GM21367 (cell line): ENCODE data around the gene SLC2A1.

Experiments used
- ATAC-seq: cut with Tn5 transposase; IDR thresholded peaks from one replicate; pipeline ENCODE4 v1.9.1; 2021; ENCODE audit not compliant: unreplicated experiment

SLC2A1 gene

DNA sequence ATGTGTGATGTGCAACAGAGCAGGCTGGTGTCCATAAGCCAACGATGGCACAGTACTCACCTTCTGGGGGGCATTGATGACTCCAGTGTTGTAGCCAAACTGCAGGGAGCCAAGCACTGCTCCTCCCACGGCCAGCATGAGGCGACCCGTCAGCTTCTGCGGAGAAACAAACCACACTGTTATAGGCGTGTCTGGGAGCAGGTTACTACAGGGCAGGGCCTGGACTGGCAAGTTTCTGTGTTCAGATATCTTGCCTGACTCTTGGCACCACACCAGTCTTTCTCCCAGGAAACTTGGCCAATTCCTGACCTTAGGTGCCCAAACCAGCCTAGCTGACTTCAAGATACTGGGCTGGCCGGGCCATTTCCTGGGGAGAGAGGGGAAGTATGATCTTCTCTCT is 15.5 kb downstream of the SLC2A1 start:
- ATAC-seq = no peak

- no peak for ATAC-seq
These were observed 16.2 kb downstream of the SLC2A1 start for GRCh38 chr1:42942444-42942843.

DNA sequence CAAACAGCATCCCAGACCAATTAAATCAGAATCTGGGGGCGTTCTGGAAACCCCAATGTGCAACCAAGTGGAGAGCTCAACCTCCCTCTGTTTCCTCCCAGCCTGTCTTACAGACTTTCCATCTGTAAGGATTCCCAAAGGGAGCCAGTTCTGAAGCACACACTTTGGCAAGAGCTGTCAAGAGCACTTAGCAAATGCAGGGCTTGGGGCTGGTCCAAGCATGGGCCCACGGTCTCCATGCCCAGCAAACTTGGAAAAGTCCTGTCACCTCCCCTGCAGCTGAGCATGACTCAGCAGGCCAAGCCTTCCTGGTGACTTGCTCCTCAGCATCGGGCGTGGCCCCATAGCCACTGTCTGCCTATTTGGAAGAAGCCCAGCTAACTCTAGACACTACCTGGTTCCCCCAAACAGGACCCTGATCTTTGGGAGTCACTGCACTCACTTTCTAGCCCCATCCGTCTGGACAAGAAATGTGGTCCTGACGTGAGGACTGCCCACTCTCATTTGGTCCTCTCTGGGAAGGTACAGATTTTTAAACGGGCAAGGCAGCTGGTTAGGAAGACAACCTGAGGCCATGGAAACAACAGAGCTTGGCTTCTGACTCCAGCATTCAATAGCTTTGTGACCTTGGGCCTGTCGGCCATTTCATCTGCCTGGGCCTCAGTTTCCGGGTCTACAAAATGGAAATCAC is 16.9 kb downstream of the SLC2A1 start:
- ATAC-seq = no peak

DNA sequence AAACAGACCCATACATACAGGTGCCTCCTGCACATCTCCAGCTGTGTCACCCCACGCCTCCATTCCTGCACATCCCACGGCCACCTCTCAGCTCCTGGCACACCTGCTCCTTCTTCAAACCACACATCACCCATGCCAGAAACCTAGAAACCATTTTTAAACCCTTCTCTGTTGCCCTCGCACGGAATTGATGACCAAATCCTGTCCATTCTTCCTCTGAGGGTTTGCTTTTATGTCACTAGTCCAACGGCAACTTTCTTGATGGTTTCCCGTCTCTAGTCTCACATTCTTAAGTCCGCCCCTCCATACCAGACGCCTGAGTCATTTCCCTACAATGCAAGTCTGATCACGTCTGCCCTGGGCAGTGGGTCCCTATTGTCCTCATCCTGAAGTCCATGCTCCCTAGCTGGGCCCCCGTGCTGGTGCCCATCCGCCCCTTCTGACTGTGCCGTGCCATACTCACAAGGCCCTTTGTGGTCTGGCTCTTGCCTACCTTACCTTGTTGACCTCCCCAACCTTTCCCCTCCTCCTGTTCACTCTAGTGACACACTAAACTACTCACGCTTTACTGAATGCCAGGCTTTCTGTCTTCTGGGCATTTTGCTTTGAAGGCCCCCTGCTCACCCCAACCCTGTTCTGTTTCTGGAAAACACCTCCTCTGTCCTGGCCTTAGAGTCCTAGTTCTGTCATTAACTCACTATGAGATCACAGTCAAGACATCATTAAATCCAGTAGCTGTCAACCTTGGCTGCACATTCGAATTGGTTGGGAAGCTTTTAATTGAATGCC is 17.6 kb downstream of the SLC2A1 start:
- no peak for ATAC-seq

DNA sequence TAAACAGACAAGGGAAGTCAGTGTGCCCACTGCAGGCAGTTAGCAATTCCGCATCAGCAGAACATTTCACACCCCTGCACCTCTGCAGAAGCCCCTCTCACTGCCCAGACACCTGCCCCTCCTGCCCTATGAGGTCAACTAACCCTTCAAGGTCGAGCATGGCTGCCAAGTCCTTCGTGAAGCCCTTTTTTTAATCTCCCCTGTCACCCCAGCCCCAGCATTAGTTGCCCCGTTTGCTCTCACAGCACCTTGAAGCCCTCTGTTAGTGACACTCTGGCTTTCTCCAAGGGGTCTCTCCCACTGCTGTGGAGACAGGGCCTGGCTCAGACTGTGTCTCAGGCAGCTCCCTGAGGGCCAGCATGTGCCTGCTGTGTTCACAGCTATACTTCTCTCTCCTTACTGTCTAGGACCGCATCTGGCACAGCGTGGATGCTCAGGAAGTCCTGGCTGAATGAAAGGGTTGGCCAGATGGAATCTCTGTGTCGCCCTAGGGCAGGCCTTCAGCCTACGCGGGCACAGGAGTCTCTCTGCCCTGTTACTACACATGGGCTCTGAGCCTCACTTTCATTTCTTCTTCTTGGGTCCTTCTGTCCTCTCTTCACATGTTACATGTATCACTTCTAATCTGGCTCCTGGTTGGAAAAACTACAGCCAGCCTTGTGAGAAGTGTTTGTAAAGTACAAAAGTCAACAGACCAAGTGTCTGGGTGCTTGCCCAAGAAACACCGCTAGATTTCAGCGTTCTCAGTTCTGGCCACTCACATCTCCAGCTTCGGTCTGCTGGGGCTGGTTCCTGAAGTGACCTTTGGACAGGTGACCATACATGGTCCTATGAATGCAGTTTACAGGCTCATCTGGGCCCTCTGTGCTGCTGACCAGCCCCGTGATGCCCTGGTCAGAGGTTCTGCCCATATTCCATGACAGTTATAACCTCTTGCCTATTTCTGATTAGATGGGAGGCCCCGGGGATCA is 19.7 kb downstream of the SLC2A1 start:
- ATAC-seq = no peak

- ATAC-seq = no peak
These were observed 20.6 kb downstream of the SLC2A1 start for GRCh38 chr1:42937836-42938644.

DNA sequence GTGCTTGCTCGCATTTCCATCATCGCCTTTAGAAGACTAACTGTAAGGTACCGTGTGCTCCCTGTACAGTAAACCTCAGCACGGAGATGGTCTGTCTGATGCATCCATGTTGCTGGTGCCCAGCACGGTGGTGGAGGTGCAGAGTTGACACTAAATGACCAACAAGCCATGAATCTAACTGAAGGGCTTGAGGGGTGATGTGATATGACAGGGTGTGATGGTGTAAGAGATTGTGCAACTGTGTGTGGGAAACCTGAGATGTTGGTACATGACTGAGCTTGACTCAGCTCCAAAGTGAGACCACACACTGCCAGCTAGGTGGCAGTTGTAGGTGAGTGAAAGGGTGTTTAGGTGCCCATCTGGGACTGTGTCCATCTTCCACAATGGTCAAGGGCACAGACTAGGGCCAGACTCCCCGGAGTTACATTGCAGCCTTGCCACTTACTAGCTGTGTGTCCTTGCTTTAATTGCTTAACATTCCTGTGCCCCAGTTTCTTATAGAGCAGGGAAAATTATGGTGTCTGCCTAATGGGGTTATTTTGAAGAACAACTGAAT is 21.4 kb downstream of the SLC2A1 start:
- ATAC-seq = no peak

DNA sequence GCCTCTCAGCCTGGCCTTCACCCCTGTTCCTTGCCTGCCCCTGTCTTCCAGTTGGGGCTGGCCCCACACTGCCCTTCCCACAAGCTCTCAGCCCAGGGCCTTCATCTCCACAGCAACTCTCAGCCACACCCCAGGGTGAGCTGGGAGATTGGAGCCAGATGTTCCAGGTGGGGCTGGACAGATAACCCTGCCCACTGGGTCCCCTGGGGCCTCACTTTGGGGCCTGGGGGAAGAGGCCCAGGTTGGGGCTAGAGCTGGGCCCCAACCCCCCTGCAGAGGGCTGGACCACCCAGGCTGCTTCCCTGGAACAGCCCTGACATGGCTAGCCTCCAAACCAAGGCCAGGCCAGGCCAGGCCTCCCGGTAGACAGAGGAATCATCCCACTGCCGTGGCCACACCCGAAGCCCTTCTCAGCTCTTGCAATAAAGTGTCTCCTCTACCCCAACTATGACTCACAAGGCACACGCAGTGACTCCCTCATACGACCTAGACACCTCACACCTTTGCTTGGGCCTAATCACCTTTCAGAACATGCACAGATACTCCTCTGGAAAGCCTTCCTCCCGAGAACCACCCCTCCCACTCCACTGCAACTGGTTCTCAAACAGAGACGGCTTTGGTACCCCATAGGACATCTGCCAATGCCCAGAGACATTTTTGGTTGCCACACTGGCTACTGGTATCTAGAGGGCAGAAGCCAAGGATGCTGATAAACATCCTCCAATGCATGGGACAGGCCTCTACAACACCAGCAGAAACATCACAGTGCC is 22.2 kb downstream of the SLC2A1 start:
- no peak for ATAC-seq

DNA sequence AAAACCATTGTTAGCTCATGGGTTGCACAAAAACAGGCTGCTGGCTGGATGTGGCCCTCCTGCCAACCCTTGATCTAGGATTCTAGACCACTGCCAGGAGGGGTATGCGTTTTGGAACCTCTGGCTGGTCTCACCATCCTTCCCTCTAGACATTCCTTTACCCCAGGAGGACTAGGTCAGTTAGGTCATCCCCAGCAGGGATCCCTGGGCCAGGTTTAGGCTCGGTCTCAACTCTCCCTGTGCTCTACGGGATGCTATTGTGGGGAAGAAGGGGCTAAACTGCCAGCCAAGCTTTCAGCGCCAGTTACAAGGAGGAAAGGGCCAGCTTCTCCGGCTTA is 22.7 kb downstream of the SLC2A1 start:
- no peak for ATAC-seq

GRCh38 chr1:42935313-42935895 is 23.3 kb downstream of the SLC2A1 start:
- no peak for ATAC-seq

- ATAC-seq = no peak
These were observed 23.9 kb downstream of the SLC2A1 start for GRCh38 chr1:42934541-42935312.

DNA sequence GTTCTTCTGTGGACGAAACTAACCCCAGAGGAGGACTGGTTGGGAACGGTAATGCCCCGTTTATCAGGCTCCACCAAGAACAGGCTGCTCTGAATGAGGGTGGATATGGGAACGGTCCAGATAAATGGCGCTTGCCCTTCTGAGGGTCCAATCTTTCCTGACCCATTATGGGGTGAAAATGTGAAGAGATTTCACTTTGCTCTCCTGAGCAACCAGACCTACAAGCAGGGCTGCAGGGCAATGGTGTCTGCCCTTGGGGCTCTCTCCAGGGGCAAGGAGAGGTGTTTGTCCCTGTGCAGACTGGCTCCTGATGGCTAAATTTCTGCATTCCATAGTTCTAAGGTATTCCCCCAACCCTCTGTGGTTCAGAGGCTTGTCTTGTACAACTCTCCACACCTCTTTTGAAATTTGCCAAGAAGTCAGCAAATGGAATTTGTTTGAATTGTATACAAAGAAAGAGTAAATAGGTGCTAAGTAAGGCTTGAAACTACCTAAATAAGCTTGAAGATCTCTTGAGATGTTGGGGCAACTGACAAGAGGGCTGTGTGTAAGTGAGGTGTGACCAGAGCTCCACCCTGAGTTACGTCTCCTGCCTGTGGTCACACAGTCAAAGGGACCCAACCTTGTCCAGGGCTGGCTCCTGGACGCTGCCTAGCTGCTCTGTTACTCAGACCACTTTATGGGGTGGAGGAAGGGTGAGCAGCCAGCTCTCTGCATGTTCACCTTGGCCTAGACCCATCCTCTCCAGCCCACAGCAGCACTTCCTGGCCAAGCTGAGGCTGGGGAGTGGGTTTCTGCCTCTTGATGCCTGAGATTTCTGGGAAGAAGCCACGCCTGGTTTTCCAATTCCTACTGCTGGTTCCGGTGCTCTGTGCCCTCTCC is 24.8 kb downstream of the SLC2A1 start:
- no peak for ATAC-seq

GRCh38 chr1:42933060-42933586 is 25.5 kb downstream of the SLC2A1 start:
- no peak for ATAC-seq

- no peak for ATAC-seq
These were observed 26.2 kb downstream of the SLC2A1 start for GRCh38 chr1:42932442-42932941.

GRCh38 chr1:42931911-42932422 is 26.7 kb downstream of the SLC2A1 start:
- peak; percentile 42 for ATAC-seq

GRCh38 chr1:42931108-42931539 is 27.5 kb downstream of the SLC2A1 start:
- ATAC-seq = no peak
